Calu3 (cell line): ENCODE results near the gene LGI1. TPM values are rescaled to one million over a fixed set of nuclear protein-coding genes. Genes with fewer than 3 reads are reported as not detected.
A peak's percentile ranks its signal among the peaks of the same experiment; 100 is the strongest.

ENCODE experiments used
- BruUV-seq: library from RNA; stranded (reverse); fragments of 400-500 nt; replicated peaks from 2 replicates; lab custom pipeline; 2021; lab: Mats Ljungman, UMichigan
- CTCF ChIA-PET: fragments of 300-600 bp; sonication (Branson Sonifier 250); formaldehyde crosslinking; loops from one replicate; lab custom pipeline; 2022; ENCODE audit warnings: antibody characterized with exemption; lab: Charles Lee
- DNase-seq: peaks from one replicate; pipeline ENCODE4 v3.0.0; 2022
- H3K27ac Mint-ChIP-seq: one replicate; pipeline ENCODE4 v1.8.0; 2022; ENCODE audit warnings: mixed read lengths; ENCODE audit not compliant: unreplicated experiment
- H3K27me3 Mint-ChIP-seq: one replicate; pipeline ENCODE4 v1.8.0; 2022; ENCODE audit warnings: mixed read lengths; ENCODE audit not compliant: unreplicated experiment
- H3K36me3 Mint-ChIP-seq: one replicate; pipeline ENCODE4 v1.8.0; 2022; ENCODE audit warnings: mild to moderate bottlenecking, moderate library complexity, mixed read lengths; ENCODE audit not compliant: insufficient read depth, unreplicated experiment
- H3K4me1 Mint-ChIP-seq: one replicate; pipeline ENCODE4 v1.8.0; 2022; ENCODE audit warnings: mild to moderate bottlenecking, low read depth, mixed read lengths; ENCODE audit not compliant: unreplicated experiment
- H3K4me3 Mint-ChIP-seq: one replicate; pipeline ENCODE4 v1.8.0; 2022; ENCODE audit warnings: mild to moderate bottlenecking, low read depth, moderate library complexity, mixed read lengths; ENCODE audit not compliant: unreplicated experiment
- H3K9me3 Mint-ChIP-seq: one replicate; pipeline ENCODE4 v1.8.0; 2022; ENCODE audit warnings: low read depth, mixed read lengths; ENCODE audit not compliant: unreplicated experiment
- intact Hi-C: fragments of 100-400 bp; cut with micrococcal nuclease; formaldehyde crosslinking; loops from one replicate; pipeline ENCODE4 v1.10.0; 2022; ENCODE audit not compliant: unreplicated experiment
- total RNA-seq: library from RNA; stranded (reverse); gene quantifications from 2 replicates; pipeline ENCODE4 v1.2.3, GENCODE V29; 2022
- TF ChIP-seq, protein P1 (sequence below): fragments of 200-600 bp; IDR thresholded peaks from one replicate; pipeline ENCODE4 v1.8.0; 2022; ENCODE audit warnings: antibody characterized with exemption; ENCODE audit not compliant: unreplicated experiment

Gene LGI1
- total RNA-seq, 1 experiment from 2014 or later = not detected

DNA sequence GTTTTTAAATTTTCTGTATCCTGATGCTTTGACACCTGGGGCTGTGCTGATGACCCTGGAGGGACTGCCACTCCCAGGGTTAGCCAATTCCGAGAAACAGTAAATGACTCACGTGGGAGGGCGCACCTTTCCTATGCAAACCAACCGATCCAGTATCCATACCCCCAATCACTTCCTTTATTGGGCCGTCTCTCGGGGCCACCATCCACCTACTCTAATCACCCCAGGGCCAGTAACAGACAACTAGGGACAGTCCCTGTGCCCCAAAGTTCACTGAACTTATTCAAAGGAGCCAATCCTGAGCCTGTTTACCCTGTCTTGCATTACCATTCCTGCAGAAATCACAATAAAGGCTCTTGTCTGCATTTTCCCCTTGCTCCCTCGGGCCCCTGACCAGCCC lies 6.6 kb upstream of the LGI1 start:
- TF ChIP-seq, protein P1, sequence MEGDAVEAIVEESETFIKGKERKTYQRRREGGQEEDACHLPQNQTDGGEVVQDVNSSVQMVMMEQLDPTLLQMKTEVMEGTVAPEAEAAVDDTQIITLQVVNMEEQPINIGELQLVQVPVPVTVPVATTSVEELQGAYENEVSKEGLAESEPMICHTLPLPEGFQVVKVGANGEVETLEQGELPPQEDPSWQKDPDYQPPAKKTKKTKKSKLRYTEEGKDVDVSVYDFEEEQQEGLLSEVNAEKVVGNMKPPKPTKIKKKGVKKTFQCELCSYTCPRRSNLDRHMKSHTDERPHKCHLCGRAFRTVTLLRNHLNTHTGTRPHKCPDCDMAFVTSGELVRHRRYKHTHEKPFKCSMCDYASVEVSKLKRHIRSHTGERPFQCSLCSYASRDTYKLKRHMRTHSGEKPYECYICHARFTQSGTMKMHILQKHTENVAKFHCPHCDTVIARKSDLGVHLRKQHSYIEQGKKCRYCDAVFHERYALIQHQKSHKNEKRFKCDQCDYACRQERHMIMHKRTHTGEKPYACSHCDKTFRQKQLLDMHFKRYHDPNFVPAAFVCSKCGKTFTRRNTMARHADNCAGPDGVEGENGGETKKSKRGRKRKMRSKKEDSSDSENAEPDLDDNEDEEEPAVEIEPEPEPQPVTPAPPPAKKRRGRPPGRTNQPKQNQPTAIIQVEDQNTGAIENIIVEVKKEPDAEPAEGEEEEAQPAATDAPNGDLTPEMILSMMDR = no peak
- CTCF ChIA-PET = no interaction called here
- intact Hi-C loops = no loop called here
- H3K9me3 Mint-ChIP-seq = no peaks in the 10 kb centered on the region
- H3K4me1 Mint-ChIP-seq = peaks cover 14% of the 10 kb centered on the region
- H3K27ac Mint-ChIP-seq = no peak overlapping the region
- BruUV-seq = no TSS peak
- peaks cover 9% of the 10 kb centered on the region for H3K27me3 Mint-ChIP-seq
- H3K36me3 Mint-ChIP-seq = no peaks in the 10 kb centered on the region
- DNase-seq = no peak
- no peak overlapping the region for H3K4me3 Mint-ChIP-seq

DNA sequence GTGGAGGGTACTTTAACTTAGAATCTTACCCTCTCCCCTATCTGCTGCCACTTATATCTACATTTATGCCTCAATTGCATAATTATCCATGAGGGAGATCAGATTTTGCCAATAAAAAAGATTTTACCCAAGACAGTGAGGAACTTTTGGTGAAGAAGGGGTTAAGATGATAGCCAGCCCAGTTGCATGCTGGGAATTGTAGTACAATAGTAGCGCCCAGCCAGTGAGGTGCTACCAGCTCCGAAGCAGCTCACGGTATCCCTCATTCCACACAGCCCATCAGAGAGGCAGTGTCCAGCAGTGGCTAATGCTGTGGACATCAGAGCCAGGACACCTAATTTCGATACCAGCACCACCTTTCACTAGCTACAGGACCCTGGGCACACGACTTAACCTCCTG lies 5.9 kb upstream of the LGI1 start:
- Mint-ChIP-seq H3K9me3 (no peaks in the 10 kb centered on the region), H3K36me3 (no peaks in the 10 kb centered on the region), H3K4me1 (peaks cover 14% of the 10 kb centered on the region), H3K27ac (no peak overlapping the region), H3K27me3 (peaks cover 16% of the 10 kb centered on the region), H3K4me3 (no peak overlapping the region)
- BruUV-seq = no TSS peak
- intact Hi-C loops = no loop called here
- DNase-seq = peak; percentile 32
- CTCF ChIA-PET = no interaction called here
- TF ChIP-seq, protein P1 = no peak

DNA sequence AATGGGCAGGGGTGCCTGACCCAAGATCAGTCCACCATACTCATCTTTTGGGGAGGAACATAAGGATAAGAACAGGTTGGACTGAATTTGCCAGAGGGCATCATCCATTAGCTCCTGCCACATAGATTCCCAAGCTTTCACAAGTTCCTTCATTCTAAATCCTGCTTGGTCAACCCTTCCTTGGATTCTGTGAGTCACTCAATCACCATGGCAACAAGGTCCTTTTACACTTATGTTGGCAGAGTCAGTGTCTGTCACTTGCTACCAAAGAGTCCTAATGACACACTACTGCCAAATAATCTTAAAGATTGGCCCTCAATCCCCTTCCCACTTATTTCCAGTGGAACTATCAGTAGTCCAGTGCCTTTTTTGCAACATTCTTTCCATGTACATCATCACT lies 5.0 kb upstream of the LGI1 start:
- DNase-seq = no peak
- Mint-ChIP-seq H3K4me1 (peaks cover 14% of the 10 kb centered on the region), H3K27me3 (peaks cover 24% of the 10 kb centered on the region), H3K4me3 (no peak overlapping the region), H3K27ac (peak overlapping the region; percentile 63), H3K9me3 (no peaks in the 10 kb centered on the region), H3K36me3 (no peaks in the 10 kb centered on the region)
- TF ChIP-seq, protein P1 = no peak
- CTCF ChIA-PET = interaction anchor here (1.0 kb wide), 1 partner anchor 50 kb away, joined by 3 read pairs; the partner anchor contains the start of gene FRA10AC1
- BruUV-seq = no TSS peak
- intact Hi-C loops = no loop called here

DNA sequence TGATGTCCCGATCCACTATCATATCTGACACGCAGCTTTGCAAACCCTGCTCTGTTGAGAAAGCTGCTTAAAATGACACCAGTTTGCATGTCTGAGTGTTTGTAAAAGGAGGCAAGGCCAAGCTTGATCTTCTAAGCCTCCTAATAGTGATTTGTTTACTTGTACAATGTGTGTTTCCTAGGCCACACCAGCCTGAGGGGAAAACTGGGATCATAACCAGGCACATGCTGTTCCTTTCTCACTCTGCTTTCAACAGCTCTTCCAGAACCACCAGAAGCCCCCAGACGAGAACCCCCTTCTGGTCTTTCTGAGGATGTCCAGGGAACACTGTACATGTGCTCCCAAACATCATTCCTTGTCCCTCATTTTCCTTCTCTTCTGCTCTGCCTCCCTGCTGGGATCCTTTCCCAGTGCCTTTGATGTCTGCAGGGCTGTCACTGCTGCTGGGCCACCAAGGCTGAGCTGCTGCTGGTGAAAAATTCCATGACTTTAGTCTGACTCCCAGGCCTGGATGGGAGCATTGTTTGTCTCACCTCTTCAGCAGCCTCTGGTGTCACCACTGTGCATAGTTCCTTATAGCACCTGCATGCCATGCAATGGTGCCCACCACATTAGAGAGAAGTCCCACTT lies 4.0 kb upstream of the LGI1 start:
- Mint-ChIP-seq H3K27ac (no peak overlapping the region), H3K4me3 (no peak overlapping the region), H3K27me3 (peaks cover 33% of the 10 kb centered on the region), H3K4me1 (peaks cover 14% of the 10 kb centered on the region), H3K36me3 (no peaks in the 10 kb centered on the region), H3K9me3 (no peaks in the 10 kb centered on the region)
- no TSS peak for BruUV-seq
- DNase-seq = no peak
- CTCF ChIA-PET = no interaction called here
- intact Hi-C loops = no loop called here
- TF ChIP-seq, protein P1 = no peak
